Measurements from ENCODE around the gene THEM5. TPM values are rescaled to one million over a fixed set of nuclear protein-coding genes. Genes with fewer than 3 reads are reported as not detected.

The THEM5 gene
- total and polyA plus RNA-seq, 2 donors, result not detected

DNA sequence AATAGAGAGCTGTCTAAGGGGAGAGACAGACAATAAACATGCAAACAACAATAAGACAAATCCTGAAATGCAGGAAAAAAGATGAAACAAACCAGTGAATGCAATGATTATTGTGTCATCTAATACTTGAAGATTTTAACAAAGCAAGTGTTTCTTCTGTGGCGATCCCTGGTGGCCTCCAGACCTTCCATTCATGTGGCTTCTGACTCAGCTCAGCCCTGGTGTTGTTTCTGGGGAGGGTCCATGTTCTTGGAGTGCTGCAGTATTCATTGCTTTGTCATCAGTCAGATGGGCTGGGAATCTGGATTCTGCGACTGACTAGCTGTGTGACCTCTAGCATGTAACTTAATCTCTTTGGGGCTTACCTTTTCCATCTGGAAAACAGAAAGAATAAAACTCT lies 12.4 kb downstream of the THEM5 start:
- 89% methylated on average over 2 of the region's 2 CpGs for WGBS
- Histone ChIP-seq H3K36me3 (ENCODE audit: insufficient read depth) (no peaks in the 10 kb centered on the region), H3K27ac (ENCODE audit: low read depth) (no peak overlapping the region), H3K4me3 (ENCODE audit: low read depth, low read length) (no peak overlapping the region), H3K4me1 (ENCODE audit: insufficient read depth) (peaks cover 4% of the 10 kb centered on the region)
- no peak for DNase-seq (ENCODE audit: extremely low spot score)

GRCh38 chr1:151840421-151840820 lies 13.1 kb downstream of the THEM5 start:
- no peak for DNase-seq (ENCODE audit: extremely low spot score)
- no peak overlapping the region for H3K27ac ChIP-seq (ENCODE audit: low read depth)
- H3K4me3 ChIP-seq (ENCODE audit: low read depth, low read length), result no peak overlapping the region

DNA sequence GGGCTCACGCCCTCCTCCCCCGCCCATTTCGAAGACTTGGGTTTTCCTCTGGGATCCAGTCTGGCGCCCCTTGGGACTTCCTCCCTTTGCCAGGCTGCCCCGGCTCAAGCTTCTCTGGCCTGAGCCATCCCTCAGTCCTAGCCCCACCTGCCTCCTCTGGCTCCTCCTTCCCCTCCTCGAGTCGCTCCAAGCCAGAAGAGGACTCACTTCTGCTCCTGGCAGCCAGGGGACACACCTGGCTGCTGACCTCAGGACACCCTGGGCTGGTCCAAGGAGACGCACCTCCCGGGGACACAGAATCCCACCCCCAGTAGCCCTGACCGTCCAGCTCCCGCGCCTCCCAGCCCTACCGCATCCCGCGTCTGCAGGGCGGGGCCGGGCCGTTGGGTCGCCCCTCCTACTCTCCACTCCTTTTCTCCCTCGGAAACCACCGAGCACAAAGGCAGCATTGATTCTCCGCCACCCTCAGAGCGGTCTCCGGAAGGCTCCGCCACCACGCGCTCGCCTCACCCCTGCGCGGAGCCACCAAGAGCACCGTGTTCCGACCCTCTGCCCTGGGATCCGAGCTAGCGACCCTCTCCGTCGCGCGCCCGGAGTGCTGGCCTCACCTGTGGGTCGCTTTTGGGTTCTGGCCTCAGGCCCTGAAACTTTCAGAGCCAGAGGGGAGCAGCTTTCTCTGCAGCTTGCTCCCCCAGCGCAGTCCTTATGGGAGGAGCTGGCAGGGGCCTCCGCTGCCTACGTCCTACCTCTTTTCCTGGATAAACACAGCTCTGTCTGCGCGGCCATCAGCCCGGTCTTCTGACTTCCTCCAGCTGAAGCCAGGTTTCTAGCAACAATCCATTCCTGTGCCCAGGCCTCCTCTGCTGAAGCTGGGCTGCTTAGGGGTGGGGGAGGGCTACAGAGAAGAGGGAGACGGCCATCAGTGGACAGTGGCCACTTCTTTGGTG lies 13.8 kb downstream of the THEM5 start, which contains the start of gene C2CD4D:
C2CD4D (minus strand) TSS at position 364 of the 947 bp plus-strand sequence. CDS start 831 bp downstream, outside the sequence.
- H3K4me3 ChIP-seq (ENCODE audit: low read depth, low read length), result peak within 1 kb of the TSS; percentile 48
- H3K4me1 ChIP-seq (ENCODE audit: insufficient read depth), result peaks cover 4% of the 10 kb centered on the region
- DNase-seq (ENCODE audit: extremely low spot score), result no peak
- H3K36me3 ChIP-seq (ENCODE audit: insufficient read depth), result no peaks in the 10 kb centered on the region
- WGBS, result 5% methylated on average over 47 of the region's 47 CpGs
- H3K27ac ChIP-seq (ENCODE audit: low read depth), result no peak within 1 kb of the TSS

More at GRCh38 chr1:151840421-151840820, 13.1 kb downstream of the THEM5 start:
- Histone ChIP-seq H3K4me1 (ENCODE audit: insufficient read depth) (peaks cover 4% of the 10 kb centered on the region), H3K36me3 (ENCODE audit: insufficient read depth) (no peaks in the 10 kb centered on the region)

- DNase-seq (ENCODE audit: extremely low spot score), result no peak
- H3K36me3 ChIP-seq (ENCODE audit: insufficient read depth), result no peaks in the 10 kb centered on the region
- H3K4me3 ChIP-seq (ENCODE audit: low read depth, low read length), result peak overlapping the region; percentile 48
- peaks cover 4% of the 10 kb centered on the region for H3K4me1 ChIP-seq (ENCODE audit: insufficient read depth)
- H3K27ac ChIP-seq (ENCODE audit: low read depth), result no peak overlapping the region
- 15% methylated on average over 16 of the region's 16 CpGs for WGBS
Measured at GRCh38 chr1:151839082-151839412, 14.5 kb downstream of the THEM5 start.

GRCh38 chr1:151838222-151839081 lies 15.1 kb downstream of the THEM5 start:
- Histone ChIP-seq H3K4me1 (ENCODE audit: insufficient read depth) (peaks cover 4% of the 10 kb centered on the region), H3K4me3 (ENCODE audit: low read depth, low read length) (peak overlapping the region; percentile 48), H3K36me3 (ENCODE audit: insufficient read depth) (no peaks in the 10 kb centered on the region), H3K27ac (ENCODE audit: low read depth) (no peak overlapping the region)
- DNase-seq (ENCODE audit: extremely low spot score), result no peak
- 2% methylated on average over 117 of the region's 117 CpGs for WGBS

DNA sequence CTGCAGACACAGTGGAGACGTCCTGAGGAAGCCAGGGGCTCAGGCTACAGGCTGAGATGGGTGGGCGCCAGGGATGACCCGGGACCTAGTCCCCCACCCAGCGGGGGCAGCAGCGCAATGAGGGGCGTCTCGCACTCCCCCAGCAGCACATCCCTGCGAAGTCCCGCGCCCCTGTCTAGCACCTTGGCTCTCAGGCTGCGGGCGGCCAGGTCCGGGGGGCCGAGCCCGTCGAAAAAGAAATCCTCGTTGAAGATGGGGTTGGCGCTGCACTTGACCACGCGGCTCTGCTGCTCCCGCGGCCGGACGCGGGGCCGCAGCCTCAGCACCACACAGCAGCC lies 15.7 kb downstream of the THEM5 start:
- Histone ChIP-seq H3K36me3 (ENCODE audit: insufficient read depth) (no peaks in the 10 kb centered on the region), H3K4me1 (ENCODE audit: insufficient read depth) (peaks cover 4% of the 10 kb centered on the region), H3K27ac (ENCODE audit: low read depth) (no peak overlapping the region), H3K4me3 (ENCODE audit: low read depth, low read length) (peak overlapping the region; percentile 48)
- DNase-seq (ENCODE audit: extremely low spot score), result no peak
- WGBS, result 7% methylated on average over 26 of the region's 26 CpGs

GRCh38 chr1:151837197-151837596 lies 16.3 kb downstream of the THEM5 start:
- Histone ChIP-seq H3K27ac (ENCODE audit: low read depth) (no peak overlapping the region), H3K36me3 (ENCODE audit: insufficient read depth) (no peaks in the 10 kb centered on the region), H3K4me3 (ENCODE audit: low read depth, low read length) (no peak overlapping the region), H3K4me1 (ENCODE audit: insufficient read depth) (peaks cover 4% of the 10 kb centered on the region)
- WGBS, result 61% methylated on average over 3 of the region's 3 CpGs
- no peak for DNase-seq (ENCODE audit: extremely low spot score)

DNA sequence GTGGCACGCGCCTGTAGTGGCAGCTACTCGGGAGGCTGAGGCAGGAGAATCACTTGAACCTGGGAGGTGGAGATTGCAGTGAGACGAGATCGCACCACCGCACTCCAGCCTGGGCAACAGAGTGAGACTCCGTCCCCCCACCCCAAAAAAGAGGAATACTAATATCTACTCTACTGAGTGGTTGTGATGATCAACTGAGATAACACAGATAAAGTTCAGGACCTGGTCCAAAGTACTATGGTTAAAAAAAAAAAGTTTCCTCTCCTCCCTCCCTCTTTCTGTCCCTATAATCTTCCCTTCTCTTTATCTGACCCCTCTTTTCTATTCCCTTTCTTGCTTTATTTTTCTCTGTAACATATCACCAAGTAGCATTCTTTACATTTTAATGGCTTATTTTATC lies 17.9 kb downstream of the THEM5 start:
- no peak overlapping the region for H3K27ac ChIP-seq (ENCODE audit: low read depth)
- 93% methylated on average over 7 of the region's 7 CpGs for WGBS
- H3K4me1 ChIP-seq (ENCODE audit: insufficient read depth), result peaks cover 4% of the 10 kb centered on the region
- no peak for DNase-seq (ENCODE audit: extremely low spot score)
- H3K36me3 ChIP-seq (ENCODE audit: insufficient read depth), result no peaks in the 10 kb centered on the region
- H3K4me3 ChIP-seq (ENCODE audit: low read depth, low read length), result no peak overlapping the region

- no peak for DNase-seq (ENCODE audit: extremely low spot score)
- WGBS, result 66% methylated on average over 3 of the region's 3 CpGs
- H3K4me1 ChIP-seq (ENCODE audit: insufficient read depth), result peaks cover 4% of the 10 kb centered on the region
- no peaks in the 10 kb centered on the region for H3K36me3 ChIP-seq (ENCODE audit: insufficient read depth)
- H3K27ac ChIP-seq (ENCODE audit: low read depth), result no peak overlapping the region
- no peak overlapping the region for H3K4me3 ChIP-seq (ENCODE audit: low read depth, low read length)
Measured at GRCh38 chr1:151834239-151834638, 19.3 kb downstream of the THEM5 start.

- H3K4me1 ChIP-seq (ENCODE audit: insufficient read depth), result no peaks in the 10 kb centered on the region
- no peak for DNase-seq (ENCODE audit: extremely low spot score)
- H3K4me3 ChIP-seq (ENCODE audit: low read depth, low read length), result no peak overlapping the region
Measured at GRCh38 chr1:151833172-151833900, 20.2 kb downstream of the THEM5 start.

DNA sequence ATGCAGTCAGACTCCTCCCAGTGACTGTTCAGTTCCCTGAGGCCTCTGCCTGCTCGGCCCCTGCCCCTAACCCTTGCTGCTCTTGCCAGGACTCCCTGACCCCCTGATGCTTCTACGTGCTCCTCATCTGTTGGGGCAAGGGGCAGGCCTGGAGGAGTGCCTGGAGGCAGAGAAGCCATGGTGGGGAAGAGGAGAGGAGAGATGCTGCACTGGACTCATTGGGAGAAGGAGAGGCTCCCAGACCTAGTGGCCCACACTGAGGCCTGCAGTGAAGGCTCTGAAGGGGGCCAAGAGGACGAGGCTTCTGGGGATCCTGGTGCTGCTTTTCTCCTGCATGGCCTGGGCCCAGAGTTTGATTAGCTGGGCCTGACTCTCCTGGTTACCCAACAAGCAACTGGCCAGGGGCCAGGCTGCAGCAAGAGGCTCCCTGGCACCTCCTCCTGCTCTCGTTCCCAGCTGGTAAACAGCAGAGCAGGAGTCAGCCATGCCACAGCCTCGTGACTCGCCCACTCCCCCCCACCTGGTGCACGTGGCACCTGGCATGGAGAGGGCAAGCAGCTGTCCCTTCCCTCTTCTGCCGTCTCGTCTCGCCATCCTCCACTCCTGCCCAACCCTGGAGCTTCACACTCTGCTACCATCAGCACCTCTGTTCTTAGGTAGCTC lies 21.1 kb downstream of the THEM5 start:
- no peak overlapping the region for H3K27ac ChIP-seq (ENCODE audit: low read depth)
- 54% methylated on average over 10 of the region's 10 CpGs for WGBS

More at GRCh38 chr1:151833172-151833900, 20.2 kb downstream of the THEM5 start:
- WGBS, result 80% methylated on average over 8 of the region's 8 CpGs
- Histone ChIP-seq H3K36me3 (ENCODE audit: insufficient read depth) (no peaks in the 10 kb centered on the region), H3K27ac (ENCODE audit: low read depth) (no peak overlapping the region)

GRCh38 chr1:151831605-151832004 lies 21.9 kb downstream of the THEM5 start, which contains the start of gene RORC:
RORC (minus strand) TSS chr1:151831802; CDS start chr1:151831764, 38 bp downstream.
- DNase-seq (ENCODE audit: extremely low spot score), result no peak
- H3K27ac ChIP-seq (ENCODE audit: low read depth), result no peak within 1 kb of the TSS
- no peaks in the 10 kb centered on the region for H3K36me3 ChIP-seq (ENCODE audit: insufficient read depth)
- no peaks in the 10 kb centered on the region for H3K4me1 ChIP-seq (ENCODE audit: insufficient read depth)
- WGBS, result 71% methylated on average over 5 of the region's 5 CpGs
- peak within 1 kb of the TSS; percentile 19 for H3K4me3 ChIP-seq (ENCODE audit: low read depth, low read length)

More for the DNA sequence above, 21.1 kb downstream of the THEM5 start:
- Histone ChIP-seq H3K4me3 (ENCODE audit: low read depth, low read length) (no peak overlapping the region), H3K4me1 (ENCODE audit: insufficient read depth) (no peaks in the 10 kb centered on the region), H3K36me3 (ENCODE audit: insufficient read depth) (no peaks in the 10 kb centered on the region)
- DNase-seq (ENCODE audit: extremely low spot score), result no peak

- no peak for DNase-seq (ENCODE audit: extremely low spot score)
- Histone ChIP-seq H3K36me3 (ENCODE audit: insufficient read depth) (no peaks in the 10 kb centered on the region), H3K4me3 (ENCODE audit: low read depth, low read length) (no peak overlapping the region), H3K4me1 (ENCODE audit: insufficient read depth) (no peaks in the 10 kb centered on the region), H3K27ac (ENCODE audit: low read depth) (no peak overlapping the region)
- 80% methylated on average over 4 of the region's 4 CpGs for WGBS
Measured at GRCh38 chr1:151831256-151831591, 22.3 kb downstream of the THEM5 start.
